Hematopoietic multipotent progenitor cell treated with erythropoietin and hydrocortisone succinate and interleukin-3 and kit ligand, for 4 days (in vitro differentiated cells): ENCODE data around the gene NPTN.
"Not testable (repeated sequence)": the region's sequence is repeated elsewhere in the genome, so short reads cannot be mapped to it uniquely, and the experiment has no call there.

ENCODE experiments used
- DNase-seq: peaks from one replicate; pipeline ENCODE4 v3.0.0-alpha.2; 2015

The NPTN gene

GRCh38 chr15:73570355-73571032 is 62.7 kb downstream of the NPTN start:
- no peak for DNase-seq

DNA sequence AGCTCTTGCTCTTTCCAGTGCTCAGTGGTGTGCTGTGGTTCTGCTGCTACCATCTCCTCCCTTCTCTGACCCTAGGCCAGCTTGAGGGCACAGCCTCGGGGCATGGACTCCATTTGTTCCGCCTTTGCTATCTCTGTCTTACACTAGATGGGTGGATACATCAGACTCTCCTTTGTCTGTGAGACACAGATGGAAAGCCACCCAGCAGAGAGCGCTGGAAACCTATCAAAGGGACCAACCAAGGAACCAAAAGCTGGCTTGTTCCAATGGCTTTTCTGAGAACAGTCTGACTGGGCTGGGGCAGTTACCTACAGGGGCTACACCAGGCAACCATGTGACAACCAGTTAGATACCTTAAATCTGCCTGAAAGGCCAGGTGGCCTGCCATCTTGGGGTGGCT is 63.8 kb downstream of the NPTN start:
- DNase-seq = peak; percentile 55

DNA sequence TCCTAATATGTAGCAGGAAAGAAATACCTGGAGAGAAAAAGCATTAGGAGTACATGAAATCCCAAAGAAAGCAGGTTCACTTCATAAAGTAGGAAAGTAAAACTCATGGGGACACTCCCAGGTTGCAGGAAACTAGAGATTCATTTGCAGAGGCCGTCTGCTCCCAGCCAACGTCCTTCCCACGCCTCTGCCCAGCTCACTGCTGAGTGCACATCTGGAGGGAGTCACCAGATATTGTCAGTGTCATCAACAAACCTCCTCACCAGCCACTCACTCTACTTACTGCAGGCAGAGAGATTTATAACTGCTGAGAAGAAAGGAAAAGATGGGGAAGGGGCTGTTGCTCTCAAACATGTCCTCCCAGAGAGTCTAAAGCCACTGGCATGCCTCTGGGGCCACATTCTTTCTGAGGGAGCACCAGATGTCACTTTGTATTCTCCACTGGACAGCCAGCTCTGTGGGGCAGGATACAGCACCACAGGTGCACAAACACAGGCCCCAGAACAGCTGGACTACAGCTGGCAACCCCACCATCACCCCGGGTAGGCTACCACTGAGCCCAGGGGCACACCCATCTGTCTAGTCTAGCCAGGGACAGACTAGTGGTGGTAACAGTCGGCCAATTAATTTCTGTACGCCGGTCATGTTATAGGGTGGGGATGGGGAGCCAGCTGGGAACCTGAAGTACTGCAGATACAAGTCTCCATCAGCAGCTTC is 64.5 kb downstream of the NPTN start:
- no peak for DNase-seq

- no peak for DNase-seq
These were observed 66.2 kb downstream of the NPTN start for GRCh38 chr15:73567020-73567419.

- peak; percentile 83 for DNase-seq
These were observed 68.9 kb downstream of the NPTN start for GRCh38 chr15:73564255-73564654.

- peak; percentile 87 for DNase-seq
These were observed 72.6 kb downstream of the NPTN start for GRCh38 chr15:73560501-73561117.

DNA sequence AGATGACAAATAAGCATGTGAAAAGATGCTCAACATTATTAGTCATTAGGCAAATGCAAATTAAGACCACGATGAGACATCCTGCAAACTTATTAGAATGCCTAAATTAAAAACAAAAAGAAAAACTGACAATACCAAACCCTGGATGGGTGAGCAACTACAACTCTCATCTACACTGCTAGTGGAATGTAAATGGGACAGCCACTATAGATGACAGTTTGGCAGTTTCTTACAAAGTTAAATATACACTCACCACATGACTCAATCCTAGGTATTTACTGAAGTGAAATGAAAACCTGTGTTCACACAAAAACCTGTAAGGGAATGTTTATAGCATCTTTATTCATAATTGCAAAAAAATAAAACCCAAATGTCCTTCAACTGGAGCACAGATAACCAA is 74.7 kb downstream of the NPTN start:
- DNase-seq = no peak

GRCh38 chr15:73555080-73555479 is 78.1 kb downstream of the NPTN start:
- DNase-seq = no peak

DNA sequence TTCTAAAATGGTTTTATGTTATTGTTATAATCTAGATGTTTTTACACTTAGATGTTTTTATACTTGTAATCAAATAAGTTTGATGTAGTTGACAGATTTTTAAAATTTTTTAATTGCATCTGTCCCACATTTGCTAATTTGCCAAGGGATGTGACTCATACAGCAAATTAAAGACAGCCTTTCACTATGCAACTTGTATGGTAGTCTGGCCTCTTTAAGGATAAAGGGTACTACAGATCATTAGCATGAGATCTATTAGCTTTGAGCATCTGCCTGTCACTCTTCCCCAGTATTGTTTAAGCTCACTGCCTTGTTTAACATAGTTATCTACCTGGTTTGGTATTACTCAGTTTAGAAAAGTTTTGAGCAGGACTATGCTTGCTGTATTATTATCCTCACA is 83.0 kb downstream of the NPTN start:
- DNase-seq = no peak

DNA sequence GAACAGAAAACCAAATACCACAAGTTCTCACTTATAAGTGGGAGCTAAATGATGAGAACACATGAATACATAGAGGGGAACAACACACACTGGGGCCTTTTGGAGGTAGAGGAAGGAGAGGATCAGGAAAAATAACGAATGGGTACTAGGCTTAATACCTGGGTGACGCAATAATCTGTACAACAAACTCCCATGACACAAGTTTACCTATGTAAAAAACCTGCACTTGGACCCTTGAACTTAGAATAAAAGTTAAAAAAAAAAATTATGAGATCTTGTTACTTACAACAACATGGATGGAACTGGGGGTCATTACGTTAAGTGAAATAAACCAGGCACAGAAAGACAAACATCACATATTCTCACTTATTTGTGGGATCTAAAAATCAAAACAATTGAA is 84.3 kb downstream of the NPTN start:
- not testable (repeated sequence) for DNase-seq

DNA sequence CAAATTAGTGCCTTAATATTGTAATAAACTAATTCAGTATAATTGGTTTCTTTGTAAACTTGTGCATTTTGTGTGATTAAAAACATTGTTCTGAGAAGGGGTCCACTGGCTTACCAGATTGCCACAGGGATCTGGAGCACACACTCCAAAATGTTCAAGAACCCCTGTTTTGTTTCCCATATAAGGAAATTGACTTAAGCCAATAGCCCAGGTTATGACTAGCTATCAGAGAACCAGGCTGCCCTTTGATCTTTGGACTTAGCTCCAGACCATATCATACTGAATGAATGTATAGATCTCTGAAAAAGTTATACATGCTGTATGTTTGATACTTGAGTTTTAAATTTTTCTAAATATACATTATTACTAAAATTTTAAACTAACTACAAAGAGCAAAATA is 91.7 kb downstream of the NPTN start:
- no peak for DNase-seq

DNA sequence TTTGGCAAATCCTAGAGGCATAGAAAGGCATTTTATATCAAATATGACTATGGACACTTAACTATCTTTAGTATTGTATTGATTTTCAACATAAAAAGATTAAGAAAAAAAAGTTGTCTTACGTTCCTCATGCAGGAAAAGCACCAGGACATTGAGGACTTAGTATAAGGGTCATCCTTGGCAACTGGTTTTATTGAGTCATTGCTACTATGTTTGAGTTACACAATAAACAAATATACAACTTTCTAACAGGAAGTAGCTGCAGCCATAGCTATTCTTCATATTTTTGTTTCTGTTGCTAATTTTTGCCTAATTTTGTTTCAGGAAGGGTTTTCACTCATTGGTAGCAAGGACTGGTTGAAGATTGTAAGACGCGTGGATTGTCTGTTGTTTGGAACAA is 93.0 kb downstream of the NPTN start:
- no peak for DNase-seq

DNA sequence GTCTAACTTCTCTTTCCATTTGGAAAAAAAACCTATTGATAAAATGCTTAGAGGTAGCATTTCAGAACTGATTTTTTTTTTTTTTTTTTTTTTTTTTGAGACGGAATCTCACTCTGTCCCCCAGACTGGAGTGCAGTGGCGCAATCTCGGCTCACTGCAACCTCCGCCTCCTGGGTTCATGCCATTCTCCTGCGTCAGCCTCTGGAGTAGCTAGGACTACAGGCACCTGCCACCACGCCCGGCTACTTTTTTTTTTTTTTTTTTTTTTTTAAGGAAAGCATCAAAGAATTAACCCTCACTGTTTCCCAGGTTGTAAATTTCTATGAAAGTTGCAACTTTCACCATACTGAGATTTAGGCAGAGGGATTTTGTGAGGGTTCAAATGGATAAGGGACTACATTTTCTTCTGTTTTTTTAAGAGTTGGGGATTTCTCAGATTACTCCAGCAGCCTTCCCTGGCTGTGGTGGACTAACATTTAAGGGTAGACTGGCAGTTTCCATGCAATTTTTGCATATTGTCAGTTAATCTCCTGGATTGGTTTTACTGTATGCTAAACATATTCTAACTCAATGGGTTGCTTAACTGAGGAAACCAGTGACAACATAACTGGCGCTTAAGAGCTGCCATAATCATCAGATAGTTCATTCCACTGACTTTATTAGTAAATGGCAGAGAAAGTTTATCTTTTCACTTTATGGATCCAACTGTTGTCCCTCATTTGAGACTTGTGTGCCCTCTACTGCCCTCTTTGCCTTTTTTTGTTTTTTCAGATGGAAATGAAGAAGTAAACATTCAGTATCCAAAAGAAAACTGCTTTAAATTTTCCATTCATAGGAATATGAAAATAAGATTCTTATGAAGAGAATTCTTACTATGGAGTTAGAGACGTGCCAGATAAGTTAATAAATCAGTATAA is 93.7 kb downstream of the NPTN start:
- no peak for DNase-seq

GRCh38 chr15:73538563-73539211 is 94.5 kb downstream of the NPTN start:
- no peak for DNase-seq

DNA sequence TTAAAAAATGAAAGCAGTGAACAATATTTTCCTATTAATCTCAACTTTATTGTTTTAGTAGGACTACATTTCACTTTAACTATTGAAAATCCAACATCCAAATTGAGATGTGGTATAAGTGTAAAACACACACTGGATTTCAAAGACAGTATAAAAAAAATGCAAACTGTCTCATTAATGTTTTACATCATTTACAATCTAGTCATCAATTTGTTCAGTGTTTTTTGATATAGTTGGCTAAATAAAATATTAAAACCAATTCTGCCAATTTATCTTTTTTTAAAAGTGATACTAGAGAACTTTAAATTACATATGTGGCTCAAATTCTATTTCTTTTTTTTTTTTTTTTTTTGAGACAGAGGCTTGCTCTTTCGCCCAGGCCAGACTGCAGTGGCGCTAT is 95.1 kb downstream of the NPTN start:
- no peak for DNase-seq

- no peak for DNase-seq
These were observed 102.5 kb downstream of the NPTN start for GRCh38 chr15:73530649-73531048.

DNA sequence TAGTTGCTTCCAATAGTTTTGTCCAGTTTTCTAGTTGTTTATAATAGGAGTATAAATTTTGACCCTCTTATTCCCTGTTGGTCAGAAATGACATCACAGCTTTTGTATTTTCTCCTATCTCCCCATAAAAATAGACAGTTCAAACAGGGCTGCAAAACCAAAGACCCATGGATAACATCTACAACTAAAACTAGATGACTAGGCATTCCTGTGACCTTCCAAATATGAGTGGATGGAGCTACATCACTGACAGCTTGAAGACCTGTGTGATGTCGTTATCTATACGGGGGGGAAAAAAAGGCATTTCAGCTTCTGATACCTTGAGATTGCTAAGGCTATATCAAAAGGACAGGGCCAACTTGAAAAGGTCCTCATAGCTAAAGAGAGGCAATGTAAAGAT is 105.6 kb downstream of the NPTN start:
- DNase-seq = no peak

DNA sequence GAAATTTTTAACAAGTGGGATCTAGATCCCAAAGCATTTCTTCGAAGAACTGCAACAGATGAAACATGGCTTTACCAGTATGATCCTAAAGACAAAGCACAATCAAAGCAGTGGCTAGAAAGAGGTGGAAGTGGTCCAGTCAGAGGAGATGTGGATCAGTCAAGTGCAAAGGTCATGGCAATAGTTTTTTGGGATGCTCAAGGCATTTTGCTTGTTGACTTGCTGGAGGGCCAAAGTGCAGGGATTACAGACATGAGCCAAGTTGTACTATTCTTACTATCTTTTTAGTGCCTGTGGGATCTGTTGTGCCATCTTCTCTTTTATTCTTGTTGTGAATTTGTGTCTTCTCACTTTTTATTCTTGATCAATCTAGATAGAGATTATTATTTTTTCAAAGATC is 108.3 kb downstream of the NPTN start:
- no peak for DNase-seq

GRCh38 chr15:73522011-73522410 is 111.2 kb downstream of the NPTN start:
- no peak for DNase-seq

GRCh38 chr15:73518876-73519733 is 114.1 kb downstream of the NPTN start:
- no peak for DNase-seq

DNA sequence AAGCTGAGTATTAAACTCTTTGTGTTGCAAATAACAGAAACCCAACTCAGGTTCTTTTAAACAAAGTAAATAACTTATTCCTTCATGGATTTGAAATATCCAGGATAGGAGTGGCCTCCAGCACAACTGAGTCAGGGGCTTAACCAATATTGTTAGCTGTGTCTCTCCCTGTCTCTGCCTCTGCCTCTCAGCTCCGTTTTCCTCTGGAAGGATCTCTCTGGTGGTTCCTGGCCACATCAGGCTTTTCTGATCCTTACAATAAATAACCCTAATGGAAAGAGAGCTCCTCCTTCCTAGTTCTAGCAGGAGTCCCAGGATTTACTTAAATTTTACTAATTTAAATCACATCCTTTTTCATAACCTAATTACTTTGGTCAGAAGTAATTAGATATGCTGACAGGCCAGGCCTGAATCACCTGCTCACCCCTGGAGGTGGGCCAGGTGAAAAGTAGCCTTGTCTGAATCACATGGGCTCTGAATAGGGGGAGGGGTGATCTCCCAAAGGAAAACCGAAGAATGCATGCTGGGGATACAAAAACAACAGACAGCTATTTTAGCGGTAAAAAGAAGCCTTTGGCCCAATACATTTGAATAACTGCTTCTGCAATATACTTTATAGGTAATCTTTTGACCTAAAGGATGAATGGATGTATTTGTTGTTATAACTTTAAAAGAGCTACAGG is 114.9 kb downstream of the NPTN start:
- no peak for DNase-seq
